Epithelial cell of esophagus (primary cell): ENCODE data around the gene C12orf57.

ENCODE experiments used
- DNase-seq: peaks from one replicate; pipeline ENCODE4 v3.0.0; 2010; ENCODE audit warnings: low read depth
- H3K4me3 ChIP-seq: 2 replicates; pipeline ENCODE4 v1.5.1; 2011; ENCODE audit warnings: mild to moderate bottlenecking, low read length, control low read depth
- CTCF ChIP-seq: IDR thresholded peaks from 2 replicates; pipeline ENCODE4 v1.5.1; 2011; ENCODE audit warnings: low read depth, mild to moderate bottlenecking, low read length, control low read depth, inconsistent platforms; ENCODE audit not compliant: insufficient read depth; ENCODE audit errors: missing control alignments

The C12orf57 gene

GRCh38 chr12:6980075-6980474 lies 36.3 kb downstream of the C12orf57 start:
- no peak for DNase-seq
- TF ChIP-seq CTCF, result no peak
- no peak overlapping the region for H3K4me3 ChIP-seq

GRCh38 chr12:6980740-6981139 lies 36.9 kb downstream of the C12orf57 start:
- DNase-seq, result peak; percentile 54
- H3K4me3 ChIP-seq, result no peak overlapping the region
- no peak for TF ChIP-seq CTCF

GRCh38 chr12:6981152-6982052 lies 37.6 kb downstream of the C12orf57 start:
- no peak for DNase-seq
- no peak for TF ChIP-seq CTCF
- no peak overlapping the region for H3K4me3 ChIP-seq

DNA sequence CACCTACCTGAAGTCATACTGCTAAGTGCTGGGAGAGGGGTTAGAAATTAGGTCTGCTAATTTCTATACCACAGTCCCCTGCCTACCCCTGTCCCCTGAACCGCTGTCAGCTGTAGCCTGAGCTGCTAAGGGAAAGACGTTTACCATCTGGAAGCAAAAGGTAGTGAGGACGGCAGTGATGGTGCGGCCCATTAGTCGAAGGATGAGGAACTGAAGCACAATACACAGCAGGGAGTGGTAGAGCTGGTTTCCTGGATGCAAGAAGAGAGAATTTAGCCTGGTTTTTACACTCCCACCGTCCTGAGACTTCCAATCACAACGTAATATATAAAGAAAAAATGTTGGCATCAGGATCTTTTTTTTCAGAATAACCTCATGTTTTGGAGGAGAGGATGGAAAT lies 38.7 kb downstream of the C12orf57 start:
- TF ChIP-seq CTCF, result no peak
- no peak overlapping the region for H3K4me3 ChIP-seq
- no peak for DNase-seq

DNA sequence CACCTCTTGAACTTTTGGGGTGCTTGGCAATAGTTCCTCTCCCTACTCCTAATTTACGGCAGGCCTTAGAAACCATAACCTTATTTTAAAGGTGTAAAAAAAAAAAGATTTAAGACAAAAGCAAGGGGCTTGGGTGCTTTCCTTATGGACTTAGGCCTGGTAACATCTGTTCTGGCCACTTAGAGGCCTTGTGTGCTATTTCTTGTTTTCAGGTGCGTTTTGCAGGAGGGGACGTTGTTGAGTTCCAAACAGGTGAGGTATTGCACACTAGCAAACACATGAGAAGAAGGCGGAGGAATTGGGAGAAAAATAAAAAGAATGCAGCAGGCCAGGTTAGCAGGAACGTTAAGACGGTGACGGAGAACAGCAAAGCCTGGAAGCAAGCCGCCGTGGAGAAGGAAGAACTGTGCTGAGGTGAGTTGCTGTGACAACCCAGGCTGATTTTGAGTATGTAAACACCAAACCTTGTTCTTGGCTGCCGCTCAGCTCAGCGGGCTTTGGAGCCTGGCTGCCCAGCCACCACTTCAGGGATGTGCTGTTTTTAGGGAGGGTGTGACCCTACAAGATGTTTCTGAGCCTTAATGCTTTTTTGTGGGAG lies 44.2 kb downstream of the C12orf57 start:
- H3K4me3 ChIP-seq, result no peak overlapping the region
- DNase-seq, result peak; percentile 49
- TF ChIP-seq CTCF, result no peak
